ENCODE measurements around the gene TANC2. TPM values are rescaled to one million over a fixed set of nuclear protein-coding genes. Genes with fewer than 3 reads are reported as not detected.

Gene TANC2
- total RNA-seq (101 TPM), polyA plus RNA-seq (5.8 TPM)

DNA sequence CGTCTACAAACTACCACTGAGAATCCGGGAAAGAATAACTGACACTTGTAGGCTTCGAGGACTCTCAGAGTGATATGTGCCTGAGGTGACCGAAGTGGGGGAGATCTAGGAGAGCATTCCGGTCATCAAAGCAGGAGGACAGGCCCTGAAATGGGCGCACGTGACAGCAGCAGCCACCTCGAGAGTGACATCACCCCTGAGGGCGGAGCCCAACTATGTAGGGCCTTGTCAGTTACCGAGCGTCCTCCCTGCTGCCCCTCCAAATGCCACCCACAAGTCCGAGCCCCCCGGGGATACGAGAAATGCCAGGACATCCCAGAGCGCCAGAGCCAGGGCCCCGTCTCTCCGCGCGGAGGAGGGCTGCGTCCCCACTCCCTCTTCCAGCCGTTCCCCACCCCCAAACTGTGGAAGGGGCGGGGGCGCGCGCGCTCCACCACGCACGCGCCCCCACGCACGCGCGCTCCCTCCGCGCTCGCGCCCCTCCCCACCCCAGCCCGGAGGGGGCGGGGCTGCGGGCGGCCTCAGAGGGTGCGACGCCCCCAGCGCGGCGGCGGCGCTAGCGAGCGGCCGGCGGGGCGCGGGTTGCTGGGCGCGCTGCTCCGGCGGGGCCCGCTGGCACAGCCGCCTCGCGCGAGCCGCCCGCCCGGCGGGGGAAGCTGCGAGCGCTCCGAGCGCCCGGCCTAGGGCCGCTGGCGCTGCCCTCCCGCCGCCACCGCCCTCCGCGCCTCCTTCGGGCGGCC lies at the start of gene TANC2:
TANC2 (plus strand) TSS at position 550 of the 740 bp plus-strand sequence. CDS start 43,325 bp downstream, outside the sequence.
- 1% methylated on average over 81 of the region's 81 CpGs for WGBS
- no peaks in the 10 kb centered on the region for H3K36me3 ChIP-seq (ENCODE audit: insufficient read depth)
- H3K4me1 ChIP-seq (ENCODE audit: insufficient read depth) = no peaks in the 10 kb centered on the region
- peak within 1 kb of the TSS; percentile 89 for H3K27ac ChIP-seq (ENCODE audit: low read depth)
- H3K4me3 ChIP-seq (ENCODE audit: low read depth, low read length) = peak within 1 kb of the TSS; percentile 91
- DNase-seq (ENCODE audit: extremely low spot score) = peak; percentile 74

DNA sequence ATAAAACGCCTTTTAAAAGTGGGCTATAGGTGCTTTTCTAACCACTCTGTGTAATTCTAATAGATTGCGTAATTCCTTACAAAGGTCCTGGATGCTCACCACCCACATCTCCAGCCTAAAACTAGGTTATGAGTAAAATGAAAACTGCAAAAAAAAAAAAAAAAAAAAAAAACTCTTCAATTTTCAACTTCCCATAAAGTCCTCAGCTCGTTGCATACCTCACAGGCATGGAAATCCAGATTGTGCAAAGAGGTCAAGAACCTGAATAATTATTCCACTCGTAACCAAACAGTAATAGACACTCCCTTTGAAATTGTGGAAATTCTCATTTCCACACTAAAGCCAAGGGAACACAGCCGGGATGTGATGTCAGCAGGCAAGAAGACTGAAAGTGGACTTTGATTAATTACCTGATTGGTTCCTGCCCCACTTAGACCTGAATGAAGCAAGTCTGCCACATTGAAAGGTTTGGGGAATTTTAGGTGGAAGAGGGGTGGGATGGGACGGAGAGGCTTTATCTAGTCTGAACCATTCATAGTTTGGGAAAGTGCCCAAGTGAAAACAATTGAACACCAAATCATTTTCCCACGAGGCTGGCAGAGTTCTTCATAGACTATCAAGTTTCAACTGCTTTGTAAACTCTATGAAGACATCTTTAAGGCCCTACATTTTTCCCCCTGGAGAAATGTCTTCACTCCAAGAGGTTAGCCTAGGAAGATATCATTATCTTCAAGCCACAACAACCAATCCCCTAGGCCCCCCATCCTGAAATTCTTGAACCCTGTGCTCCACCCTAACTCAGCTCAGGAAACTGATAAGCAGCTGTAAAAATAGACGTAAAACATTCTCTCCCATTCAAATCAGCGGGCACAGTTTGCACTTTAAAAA lies 49.1 kb upstream of the TANC2 start:
- no peak overlapping the region for H3K27ac ChIP-seq (ENCODE audit: low read depth)
- DNase-seq (ENCODE audit: extremely low spot score) = no peak
- no peaks in the 10 kb centered on the region for H3K36me3 ChIP-seq (ENCODE audit: insufficient read depth)
- H3K4me3 ChIP-seq (ENCODE audit: low read depth, low read length) = no peak overlapping the region
- WGBS = 53% methylated on average over 9 of the region's 9 CpGs
- H3K4me1 ChIP-seq (ENCODE audit: insufficient read depth) = no peaks in the 10 kb centered on the region

- Histone ChIP-seq H3K4me3 (ENCODE audit: low read depth, low read length) (no peak overlapping the region), H3K36me3 (ENCODE audit: insufficient read depth) (no peaks in the 10 kb centered on the region), H3K4me1 (ENCODE audit: insufficient read depth) (no peaks in the 10 kb centered on the region), H3K27ac (ENCODE audit: low read depth) (no peak overlapping the region)
- WGBS = 45% methylated on average over 1 of the region's 1 CpG
- DNase-seq (ENCODE audit: extremely low spot score) = no peak
Observed at GRCh38 chr17:62919388-62919787, 46.6 kb upstream of the TANC2 start.

GRCh38 chr17:62920300-62920699 lies 45.7 kb upstream of the TANC2 start:
- H3K27ac ChIP-seq (ENCODE audit: low read depth) = no peak overlapping the region
- DNase-seq (ENCODE audit: extremely low spot score) = no peak
- 84% methylated on average over 1 of the region's 1 CpG for WGBS
- no peak overlapping the region for H3K4me3 ChIP-seq (ENCODE audit: low read depth, low read length)
- H3K36me3 ChIP-seq (ENCODE audit: insufficient read depth) = no peaks in the 10 kb centered on the region
- no peaks in the 10 kb centered on the region for H3K4me1 ChIP-seq (ENCODE audit: insufficient read depth)

DNA sequence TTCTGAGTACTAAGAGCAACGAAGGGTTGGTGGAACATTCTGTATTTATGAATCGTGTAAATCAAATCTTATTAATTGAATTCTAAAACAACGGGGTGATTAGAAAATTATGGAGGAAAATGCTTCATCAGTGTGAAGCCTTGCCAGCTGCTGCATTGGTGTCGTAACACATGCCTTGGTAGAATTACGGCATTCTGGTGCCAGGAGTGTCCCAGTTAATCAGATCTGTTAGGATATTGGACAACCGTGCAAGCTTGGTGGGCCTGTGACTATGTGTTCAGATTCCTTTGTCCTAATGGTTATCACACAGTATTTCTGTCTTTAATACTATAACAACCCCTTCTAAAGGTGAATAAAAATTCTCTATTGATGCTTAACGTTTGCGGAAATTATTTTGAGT lies 44.2 kb upstream of the TANC2 start:
- no peak overlapping the region for H3K4me3 ChIP-seq (ENCODE audit: low read depth, low read length)
- no peaks in the 10 kb centered on the region for H3K4me1 ChIP-seq (ENCODE audit: insufficient read depth)
- no peak overlapping the region for H3K27ac ChIP-seq (ENCODE audit: low read depth)
- no peak for DNase-seq (ENCODE audit: extremely low spot score)
- 93% methylated on average over 8 of the region's 8 CpGs for WGBS
- no peaks in the 10 kb centered on the region for H3K36me3 ChIP-seq (ENCODE audit: insufficient read depth)

- 82% methylated on average over 11 of the region's 11 CpGs for WGBS
- Histone ChIP-seq H3K36me3 (ENCODE audit: insufficient read depth) (no peaks in the 10 kb centered on the region), H3K27ac (ENCODE audit: low read depth) (no peak overlapping the region), H3K4me3 (ENCODE audit: low read depth, low read length) (no peak overlapping the region), H3K4me1 (ENCODE audit: insufficient read depth) (no peaks in the 10 kb centered on the region)
- DNase-seq (ENCODE audit: extremely low spot score) = no peak
Observed at GRCh38 chr17:62923258-62924150, 42.5 kb upstream of the TANC2 start.

GRCh38 chr17:62925267-62925836 lies 40.7 kb upstream of the TANC2 start:
- Histone ChIP-seq H3K4me3 (ENCODE audit: low read depth, low read length) (no peak overlapping the region), H3K4me1 (ENCODE audit: insufficient read depth) (no peaks in the 10 kb centered on the region), H3K36me3 (ENCODE audit: insufficient read depth) (no peaks in the 10 kb centered on the region), H3K27ac (ENCODE audit: low read depth) (no peak overlapping the region)
- WGBS = 88% methylated on average over 3 of the region's 3 CpGs
- DNase-seq (ENCODE audit: extremely low spot score) = no peak

DNA sequence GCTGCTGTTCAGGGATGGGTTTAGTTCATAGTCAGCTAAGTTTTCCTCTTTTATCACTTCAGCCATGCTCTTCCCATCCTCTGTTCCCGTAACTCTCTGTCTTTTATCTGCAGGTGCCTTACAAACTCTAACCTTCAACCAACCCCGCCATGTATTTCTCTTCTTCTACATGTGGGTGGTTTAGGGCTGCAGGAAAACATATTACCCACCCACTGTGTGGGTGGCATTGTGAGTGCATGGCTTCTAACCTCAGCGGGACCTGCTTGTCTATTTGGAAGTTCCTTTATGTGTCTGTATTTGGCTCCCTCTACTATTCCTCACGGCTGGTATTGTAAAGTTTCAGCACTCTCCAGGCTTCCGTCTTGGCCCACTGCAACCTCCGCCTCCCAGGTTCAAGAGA lies 39.0 kb upstream of the TANC2 start:
- DNase-seq (ENCODE audit: extremely low spot score) = no peak
- no peak overlapping the region for H3K4me3 ChIP-seq (ENCODE audit: low read depth, low read length)
- no peaks in the 10 kb centered on the region for H3K4me1 ChIP-seq (ENCODE audit: insufficient read depth)
- no peaks in the 10 kb centered on the region for H3K36me3 ChIP-seq (ENCODE audit: insufficient read depth)
- no peak overlapping the region for H3K27ac ChIP-seq (ENCODE audit: low read depth)
- WGBS = 89% methylated on average over 6 of the region's 6 CpGs

- 93% methylated on average over 2 of the region's 2 CpGs for WGBS
- no peak for DNase-seq (ENCODE audit: extremely low spot score)
- no peaks in the 10 kb centered on the region for H3K36me3 ChIP-seq (ENCODE audit: insufficient read depth)
- no peak overlapping the region for H3K27ac ChIP-seq (ENCODE audit: low read depth)
- no peak overlapping the region for H3K4me3 ChIP-seq (ENCODE audit: low read depth, low read length)
- no peaks in the 10 kb centered on the region for H3K4me1 ChIP-seq (ENCODE audit: insufficient read depth)
Observed at GRCh38 chr17:62929320-62929719, 36.7 kb upstream of the TANC2 start.

GRCh38 chr17:62931101-62931500 lies 34.9 kb upstream of the TANC2 start:
- no peak overlapping the region for H3K27ac ChIP-seq (ENCODE audit: low read depth)
- H3K4me3 ChIP-seq (ENCODE audit: low read depth, low read length) = no peak overlapping the region
- 87% methylated on average over 1 of the region's 1 CpG for WGBS
- no peaks in the 10 kb centered on the region for H3K4me1 ChIP-seq (ENCODE audit: insufficient read depth)
- H3K36me3 ChIP-seq (ENCODE audit: insufficient read depth) = no peaks in the 10 kb centered on the region
- DNase-seq (ENCODE audit: extremely low spot score) = no peak

- 45% methylated on average over 15 of the region's 15 CpGs for WGBS
- no peaks in the 10 kb centered on the region for H3K36me3 ChIP-seq (ENCODE audit: insufficient read depth)
- no peak overlapping the region for H3K4me3 ChIP-seq (ENCODE audit: low read depth, low read length)
- no peak for DNase-seq (ENCODE audit: extremely low spot score)
- no peak overlapping the region for H3K27ac ChIP-seq (ENCODE audit: low read depth)
- no peaks in the 10 kb centered on the region for H3K4me1 ChIP-seq (ENCODE audit: insufficient read depth)
Observed at GRCh38 chr17:62933501-62934385, 32.3 kb upstream of the TANC2 start.

DNA sequence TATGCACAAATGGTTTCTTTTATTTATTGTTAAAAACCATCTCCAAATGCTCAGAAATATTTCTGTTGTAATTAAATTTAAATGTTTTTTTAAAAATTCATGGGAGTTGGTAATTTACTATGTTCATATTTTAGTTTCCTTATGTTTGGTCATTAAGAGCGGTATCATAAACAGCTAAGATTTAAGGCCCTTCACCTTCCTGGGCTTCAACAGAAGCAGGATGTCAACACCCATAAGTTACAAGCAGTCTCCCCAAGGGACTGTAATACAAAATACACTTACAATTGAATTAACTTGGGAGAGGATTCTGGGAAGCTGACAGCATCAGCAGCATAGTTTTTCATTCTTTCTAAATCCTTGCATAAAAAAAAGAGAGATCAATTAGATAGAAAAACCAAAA lies 30.9 kb upstream of the TANC2 start:
- no peaks in the 10 kb centered on the region for H3K36me3 ChIP-seq (ENCODE audit: insufficient read depth)
- no peaks in the 10 kb centered on the region for H3K4me1 ChIP-seq (ENCODE audit: insufficient read depth)
- H3K4me3 ChIP-seq (ENCODE audit: low read depth, low read length) = no peak overlapping the region
- 86% methylated on average over 1 of the region's 1 CpG for WGBS
- no peak overlapping the region for H3K27ac ChIP-seq (ENCODE audit: low read depth)
- no peak for DNase-seq (ENCODE audit: extremely low spot score)
